Neural crest cell (in vitro differentiated cells): ENCODE data around the gene MRPL58. TPM values are rescaled to one million over a fixed set of nuclear protein-coding genes. Genes with fewer than 3 reads are reported as not detected.

Experiments
- DNase-seq: peaks from one replicate; pipeline ENCODE4 v3.0.0; 2021; ENCODE audit warnings: low read depth, mixed read lengths, low spot score
- H3K27ac Mint-ChIP-seq: one replicate; pipeline ENCODE4 v1.8.0; 2021; ENCODE audit warnings: mild to moderate bottlenecking, mixed read lengths; ENCODE audit not compliant: unreplicated experiment
- H3K27me3 Mint-ChIP-seq: 2 replicates; pipeline ENCODE4 v1.8.0; 2021; ENCODE audit warnings: low read depth, mild to moderate bottlenecking, mixed read lengths
- H3K36me3 Mint-ChIP-seq: 2 replicates; pipeline ENCODE4 v1.8.0; 2021; ENCODE audit warnings: low read depth, mild to moderate bottlenecking, mixed read lengths
- H3K4me1 Mint-ChIP-seq: 2 replicates; pipeline ENCODE4 v1.8.0; 2021; ENCODE audit warnings: mixed read lengths
- H3K4me3 Mint-ChIP-seq: one replicate; pipeline ENCODE4 v1.8.0; 2021; ENCODE audit warnings: mild to moderate bottlenecking, mixed read lengths
- H3K9me3 Mint-ChIP-seq: 2 replicates; pipeline ENCODE4 v1.8.0; 2021; ENCODE audit warnings: mixed read lengths
- total RNA-seq: library from RNA; stranded (reverse); gene quantifications from 2 replicates; pipeline ENCODE4 v1.2.1, GENCODE V29; 2021
- TF ChIP-seq, protein P1 (sequence below): fragments of 200-600 bp; sonication (generic); conservative IDR thresholded peaks from 2 replicates; pipeline ENCODE4 v1.5.0; 2021; ENCODE audit warnings: antibody characterized with exemption, mild to moderate bottlenecking

Gene MRPL58
- total RNA-seq, 1 donor from 2014 or later = 35.3 TPM

DNA sequence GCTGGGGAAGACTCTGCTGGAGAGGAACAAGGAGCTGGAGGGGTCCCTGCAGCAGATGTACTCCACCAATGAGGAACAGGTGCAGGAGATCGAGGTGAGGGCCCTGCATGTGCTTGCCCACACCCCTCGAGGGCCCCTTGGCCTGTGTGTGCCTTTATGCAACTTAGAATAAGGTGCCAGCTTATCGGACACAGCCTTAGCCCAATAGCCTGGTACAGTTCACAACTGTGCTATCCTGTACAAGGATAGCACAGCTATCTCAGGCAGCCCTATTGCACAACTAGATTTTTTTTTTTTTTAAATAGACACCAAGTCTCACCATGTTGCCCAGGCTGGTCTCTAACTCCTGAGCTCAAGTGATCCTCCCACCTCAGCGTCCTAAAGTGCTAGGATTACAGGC, 12.9 kb upstream of the MRPL58 start:
- H3K9me3 Mint-ChIP-seq = no peaks in the 10 kb centered on the region
- no peaks in the 10 kb centered on the region for H3K36me3 Mint-ChIP-seq
- TF ChIP-seq, protein P1, sequence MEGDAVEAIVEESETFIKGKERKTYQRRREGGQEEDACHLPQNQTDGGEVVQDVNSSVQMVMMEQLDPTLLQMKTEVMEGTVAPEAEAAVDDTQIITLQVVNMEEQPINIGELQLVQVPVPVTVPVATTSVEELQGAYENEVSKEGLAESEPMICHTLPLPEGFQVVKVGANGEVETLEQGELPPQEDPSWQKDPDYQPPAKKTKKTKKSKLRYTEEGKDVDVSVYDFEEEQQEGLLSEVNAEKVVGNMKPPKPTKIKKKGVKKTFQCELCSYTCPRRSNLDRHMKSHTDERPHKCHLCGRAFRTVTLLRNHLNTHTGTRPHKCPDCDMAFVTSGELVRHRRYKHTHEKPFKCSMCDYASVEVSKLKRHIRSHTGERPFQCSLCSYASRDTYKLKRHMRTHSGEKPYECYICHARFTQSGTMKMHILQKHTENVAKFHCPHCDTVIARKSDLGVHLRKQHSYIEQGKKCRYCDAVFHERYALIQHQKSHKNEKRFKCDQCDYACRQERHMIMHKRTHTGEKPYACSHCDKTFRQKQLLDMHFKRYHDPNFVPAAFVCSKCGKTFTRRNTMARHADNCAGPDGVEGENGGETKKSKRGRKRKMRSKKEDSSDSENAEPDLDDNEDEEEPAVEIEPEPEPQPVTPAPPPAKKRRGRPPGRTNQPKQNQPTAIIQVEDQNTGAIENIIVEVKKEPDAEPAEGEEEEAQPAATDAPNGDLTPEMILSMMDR = no peak
- DNase-seq = no peak
- H3K4me1 Mint-ChIP-seq = no peaks in the 10 kb centered on the region
- H3K27me3 Mint-ChIP-seq = no peaks in the 10 kb centered on the region
- H3K27ac Mint-ChIP-seq = no peak overlapping the region
- H3K4me3 Mint-ChIP-seq = no peak overlapping the region

DNA sequence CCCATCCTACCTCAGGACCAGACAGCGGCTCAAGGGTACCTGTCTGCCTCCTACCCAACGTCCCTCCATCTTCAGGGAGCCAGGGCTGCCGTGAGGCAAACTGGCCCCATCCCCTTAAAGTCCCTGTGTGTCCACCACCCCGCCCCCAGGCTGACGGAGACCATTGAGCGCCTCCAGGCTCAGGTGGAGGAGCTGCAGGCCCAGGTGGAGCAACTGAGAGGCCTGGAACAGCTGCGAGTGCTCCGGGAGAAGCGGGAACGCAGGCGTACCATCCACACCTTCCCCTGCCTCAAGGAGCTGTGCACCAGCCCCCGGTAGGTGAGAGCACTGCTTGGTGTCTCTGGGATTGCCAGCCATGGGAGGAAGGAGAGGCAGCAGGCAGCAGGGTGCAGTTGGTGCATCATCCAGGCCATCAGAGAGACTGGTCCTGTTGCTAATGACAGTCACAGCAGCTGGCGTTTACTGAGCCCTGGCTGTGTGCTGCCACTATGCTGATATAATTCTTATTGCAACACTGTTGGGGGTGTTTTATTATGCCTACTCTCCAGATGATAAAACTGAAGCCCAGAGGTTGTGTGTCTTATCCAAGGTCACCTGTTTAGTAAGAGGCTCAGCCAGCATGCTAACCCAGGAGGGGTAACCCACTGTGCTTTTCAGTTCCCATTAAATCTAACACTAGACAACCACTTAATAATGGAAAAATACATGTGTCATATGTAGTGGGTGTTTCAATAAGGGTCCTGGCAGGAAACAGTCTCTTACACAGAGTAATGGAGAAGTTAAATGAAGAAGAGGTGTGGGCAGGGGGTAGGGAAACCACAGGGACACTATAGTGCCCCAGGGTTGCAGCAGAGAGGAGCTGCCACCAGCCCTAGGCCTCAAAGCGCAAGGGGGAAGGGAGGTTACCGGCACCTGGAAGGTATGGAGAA, 10.3 kb upstream of the MRPL58 start:
- no peak for DNase-seq
- Mint-ChIP-seq H3K36me3 (no peaks in the 10 kb centered on the region), H3K9me3 (no peaks in the 10 kb centered on the region), H3K27me3 (no peaks in the 10 kb centered on the region), H3K4me1 (no peaks in the 10 kb centered on the region), H3K4me3 (no peak overlapping the region), H3K27ac (no peak overlapping the region)
- TF ChIP-seq, protein P1 = no peak

DNA sequence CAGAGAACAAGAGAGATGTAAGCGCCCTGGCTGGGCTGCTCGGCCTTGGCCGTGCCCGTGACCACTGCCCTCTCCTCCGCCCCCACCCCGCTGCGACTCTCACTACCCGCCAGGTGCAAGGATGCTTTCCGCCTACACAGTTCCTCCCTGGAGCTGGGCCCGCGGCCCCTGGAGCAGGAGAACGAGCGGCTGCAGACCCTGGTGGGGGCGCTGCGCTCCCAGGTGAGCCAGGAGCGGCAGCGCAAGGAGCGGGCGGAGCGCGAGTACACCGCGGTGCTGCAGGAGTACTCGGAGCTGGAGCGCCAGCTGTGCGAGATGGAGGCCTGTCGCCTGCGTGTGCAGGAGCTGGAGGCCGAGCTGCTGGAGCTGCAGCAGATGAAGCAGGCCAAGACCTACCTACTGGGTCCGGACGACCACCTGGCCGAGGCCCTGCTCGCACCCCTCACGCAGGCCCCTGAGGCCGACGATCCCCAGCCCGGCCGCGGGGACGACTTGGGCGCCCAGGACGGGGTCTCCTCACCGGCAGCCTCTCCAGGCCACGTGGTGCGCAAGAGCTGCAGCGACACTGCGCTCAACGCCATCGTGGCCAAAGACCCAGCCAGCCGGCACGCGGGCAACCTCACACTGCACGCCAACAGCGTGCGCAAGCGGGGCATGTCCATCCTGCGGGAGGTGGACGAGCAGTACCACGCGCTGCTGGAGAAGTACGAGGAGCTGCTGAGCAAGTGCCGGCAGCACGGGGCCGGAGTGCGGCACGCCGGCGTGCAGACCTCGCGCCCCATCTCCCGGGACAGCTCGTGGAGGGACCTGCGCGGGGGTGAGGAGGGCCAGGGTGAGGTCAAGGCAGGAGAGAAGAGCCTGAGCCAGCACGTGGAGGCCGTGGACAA, 9.2 kb upstream of the MRPL58 start:
- H3K4me1 Mint-ChIP-seq = no peaks in the 10 kb centered on the region
- no peaks in the 10 kb centered on the region for H3K36me3 Mint-ChIP-seq
- no peak for DNase-seq
- no peak overlapping the region for H3K4me3 Mint-ChIP-seq
- no peaks in the 10 kb centered on the region for H3K27me3 Mint-ChIP-seq
- H3K27ac Mint-ChIP-seq = no peak overlapping the region
- TF ChIP-seq, protein P1 = no peak
- no peaks in the 10 kb centered on the region for H3K9me3 Mint-ChIP-seq

DNA sequence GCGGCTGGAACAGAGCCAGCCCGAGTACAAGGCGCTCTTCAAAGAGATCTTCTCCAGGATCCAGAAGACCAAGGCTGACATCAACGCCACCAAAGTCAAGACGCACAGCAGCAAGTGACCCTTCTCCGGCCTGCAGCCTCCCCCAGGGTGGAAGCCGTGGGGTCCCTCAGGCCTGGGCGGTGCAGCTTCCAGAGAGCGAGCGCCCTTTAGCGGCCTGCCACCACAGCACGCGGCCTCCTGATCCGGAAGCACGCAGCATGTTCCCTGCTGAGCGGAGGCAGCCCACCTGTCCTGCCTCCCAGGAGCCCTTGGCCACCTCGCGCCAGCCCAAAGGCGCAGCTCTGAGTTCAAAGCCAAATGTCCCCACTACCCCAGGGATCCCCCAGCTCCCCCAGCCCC, 8.5 kb upstream of the MRPL58 start:
- H3K36me3 Mint-ChIP-seq = no peaks in the 10 kb centered on the region

DNA sequence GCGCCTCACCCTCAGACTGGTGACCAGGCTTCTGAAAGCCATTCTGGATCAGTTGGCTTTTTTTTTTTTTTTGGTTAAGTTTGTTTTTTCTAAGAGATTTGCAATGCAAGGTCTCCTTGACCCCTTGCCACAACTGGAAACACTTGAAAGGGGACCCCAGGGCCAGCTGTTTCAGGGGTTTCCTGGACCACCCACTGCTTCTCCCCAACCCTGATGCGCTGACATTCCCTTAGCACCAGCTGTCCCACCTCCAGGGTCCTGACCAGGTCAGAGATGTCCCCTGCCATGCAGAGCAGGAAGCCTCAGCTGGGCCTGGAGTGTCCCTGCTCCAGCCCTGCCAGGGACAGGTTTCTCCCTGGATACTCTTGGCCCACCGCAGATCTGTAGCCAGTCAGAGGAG, 8.1 kb upstream of the MRPL58 start:
- H3K4me1 Mint-ChIP-seq = no peaks in the 10 kb centered on the region

More for the DNA sequence above, 8.5 kb upstream of the MRPL58 start:
- TF ChIP-seq, protein P1 = no peak
- no peaks in the 10 kb centered on the region for H3K27me3 Mint-ChIP-seq
- H3K4me1 Mint-ChIP-seq = no peaks in the 10 kb centered on the region
- H3K9me3 Mint-ChIP-seq = no peaks in the 10 kb centered on the region
- DNase-seq = no peak
- no peak overlapping the region for H3K4me3 Mint-ChIP-seq
- H3K27ac Mint-ChIP-seq = no peak overlapping the region

More for the DNA sequence above, 8.1 kb upstream of the MRPL58 start:
- Mint-ChIP-seq H3K9me3 (no peaks in the 10 kb centered on the region), H3K4me3 (no peak overlapping the region), H3K36me3 (no peaks in the 10 kb centered on the region), H3K27me3 (no peaks in the 10 kb centered on the region), H3K27ac (peak overlapping the region; percentile 43)
- no peak for DNase-seq
- TF ChIP-seq, protein P1 = no peak
